Inflammatory macrophage treated with lipopolysaccharide for 1 hour (primary cell): ENCODE data around the gene PPP1R3D.
"Not testable (repeated sequence)": the region's sequence is repeated elsewhere in the genome, so short reads cannot be mapped to it uniquely, and the experiment has no call there.

ENCODE experiments used
- DNase-seq, 2 donors: peaks; one replicate each; pipeline ENCODE4 v3.0.0-alpha.2; 2020 to 2022

Gene PPP1R3D

DNA sequence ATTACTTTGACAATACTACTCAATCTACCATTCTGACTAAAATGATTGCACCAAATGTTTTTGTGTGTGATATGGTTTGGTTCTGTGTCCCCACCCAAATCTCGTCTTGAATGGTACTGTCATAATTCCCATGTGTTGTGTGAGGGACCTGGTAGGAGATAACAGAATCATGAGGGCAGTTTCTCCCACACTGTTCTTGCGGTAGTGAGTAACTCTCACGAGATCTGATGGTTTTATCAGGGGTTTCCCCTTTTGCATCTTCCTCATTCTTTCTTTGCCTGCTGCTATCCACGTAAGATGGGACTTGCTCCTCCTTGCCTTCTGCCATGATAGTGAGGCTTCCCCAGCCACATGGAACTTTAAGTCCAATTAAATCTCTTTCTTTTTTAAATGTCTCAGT is 27.5 kb downstream of the PPP1R3D start:
- peak; percentile 55 to 68 for DNase-seq

DNA sequence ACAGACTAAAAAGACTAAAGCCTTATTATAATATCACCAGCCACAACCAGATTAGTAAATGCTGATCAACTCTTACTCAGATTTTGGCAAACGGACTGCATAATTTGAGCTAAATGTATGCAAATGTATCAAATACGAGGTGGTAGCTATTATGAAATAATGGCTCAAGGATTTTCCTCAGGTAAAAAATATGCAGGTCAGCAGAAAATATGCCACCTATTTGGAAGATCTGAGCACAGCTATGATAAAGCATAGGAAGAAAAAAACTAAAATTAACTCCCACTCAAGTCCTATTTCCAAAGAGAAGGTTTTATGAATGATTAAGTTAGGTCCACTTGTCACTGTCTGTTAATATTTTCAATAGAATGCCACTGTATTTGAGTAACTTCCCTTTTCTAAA is 29.1 kb downstream of the PPP1R3D start:
- no peak for DNase-seq

DNA sequence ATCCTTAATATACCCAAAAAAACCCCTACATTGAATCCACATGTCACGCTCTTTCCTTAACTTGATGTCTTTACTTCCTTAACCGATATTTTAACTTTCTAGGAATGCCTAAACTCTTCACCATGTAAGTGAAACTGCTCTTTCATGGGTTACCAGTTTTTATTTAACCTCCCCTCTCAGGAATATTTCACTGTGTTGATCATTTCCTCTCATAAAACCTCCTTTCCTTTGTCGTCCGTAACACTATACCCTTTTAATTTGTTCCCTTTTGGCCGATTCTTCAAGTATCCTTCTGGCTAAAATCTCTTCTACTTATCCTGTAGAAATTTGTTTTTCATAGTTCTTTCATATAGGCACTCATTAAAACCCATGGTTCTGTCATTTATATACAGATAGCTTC is 31.2 kb downstream of the PPP1R3D start:
- no peak for DNase-seq

DNA sequence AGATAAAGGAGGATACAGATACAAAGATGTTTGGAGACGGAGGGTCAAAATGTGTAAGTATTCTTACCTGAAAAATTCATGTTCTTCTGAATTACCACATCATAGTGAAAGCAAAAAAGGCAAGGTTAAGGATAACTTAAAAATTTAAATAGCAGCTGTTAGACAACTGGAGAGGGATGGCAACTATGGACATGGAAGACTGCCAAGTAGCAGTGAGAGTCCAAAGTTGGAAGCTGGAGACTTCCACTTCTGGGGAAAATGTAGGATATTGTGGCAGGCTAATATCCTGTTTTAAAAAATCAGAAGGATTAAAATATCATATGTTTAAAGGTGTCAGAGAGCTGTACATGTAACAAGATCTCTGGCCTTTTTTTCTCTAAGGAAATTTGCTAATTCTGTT is 36.5 kb downstream of the PPP1R3D start:
- no peak for DNase-seq

DNA sequence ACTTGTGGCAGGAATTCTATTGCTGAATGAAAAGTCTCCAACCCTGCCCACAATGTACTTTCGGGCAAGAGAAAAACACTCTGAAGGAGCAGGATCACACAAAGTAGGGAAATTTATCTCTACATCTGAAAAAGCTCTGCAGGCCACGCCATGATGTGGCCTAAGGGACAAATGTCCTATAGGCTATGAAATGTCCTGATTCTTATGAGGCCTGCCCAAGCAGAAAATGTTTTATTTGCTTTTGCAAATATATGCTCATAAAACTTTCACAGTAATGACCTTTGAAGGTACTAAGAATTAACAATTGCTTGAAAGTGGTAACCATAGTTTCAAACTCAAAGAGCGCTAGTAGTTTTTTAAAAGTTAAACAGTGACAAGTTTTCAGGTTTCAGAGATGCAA is 37.6 kb downstream of the PPP1R3D start:
- no peak for DNase-seq

DNA sequence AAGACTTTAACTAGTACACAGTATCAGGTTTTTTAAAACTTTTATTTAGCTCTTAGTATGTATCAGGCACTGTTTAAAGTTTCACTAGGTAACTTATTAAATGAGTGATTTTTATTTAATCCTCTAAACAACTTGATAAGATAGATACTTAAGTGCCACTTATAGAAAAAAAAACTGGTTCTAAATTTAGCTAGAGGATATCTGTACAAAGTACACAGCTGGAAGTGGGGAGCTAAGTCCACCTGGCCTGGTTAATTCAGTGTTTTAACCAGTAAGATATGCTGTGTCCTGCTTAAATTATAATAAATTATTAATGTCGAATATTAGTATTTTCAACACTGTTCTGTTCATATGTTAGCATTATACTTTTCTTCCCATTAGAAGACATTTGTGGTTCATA is 44.2 kb downstream of the PPP1R3D start:
- no peak for DNase-seq

DNA sequence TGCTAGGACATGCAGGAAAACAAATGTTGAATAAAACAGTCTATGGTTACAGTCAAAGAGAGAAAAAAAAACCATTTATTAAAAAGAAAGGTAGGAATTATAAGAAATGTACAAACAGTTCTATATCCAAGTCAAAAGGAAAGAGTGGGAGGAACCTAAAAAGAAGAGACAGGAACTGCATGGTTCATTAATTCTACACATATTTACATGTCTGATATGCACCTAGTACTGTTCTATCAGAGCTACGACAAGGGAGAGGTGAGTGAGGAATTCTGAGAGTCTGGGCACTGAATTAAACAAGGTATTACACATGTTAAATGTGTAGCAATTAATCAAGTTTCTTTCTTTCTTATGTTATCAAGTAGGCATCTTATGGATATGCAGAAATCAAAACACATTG is 48.5 kb downstream of the PPP1R3D start:
- no peak for DNase-seq

DNA sequence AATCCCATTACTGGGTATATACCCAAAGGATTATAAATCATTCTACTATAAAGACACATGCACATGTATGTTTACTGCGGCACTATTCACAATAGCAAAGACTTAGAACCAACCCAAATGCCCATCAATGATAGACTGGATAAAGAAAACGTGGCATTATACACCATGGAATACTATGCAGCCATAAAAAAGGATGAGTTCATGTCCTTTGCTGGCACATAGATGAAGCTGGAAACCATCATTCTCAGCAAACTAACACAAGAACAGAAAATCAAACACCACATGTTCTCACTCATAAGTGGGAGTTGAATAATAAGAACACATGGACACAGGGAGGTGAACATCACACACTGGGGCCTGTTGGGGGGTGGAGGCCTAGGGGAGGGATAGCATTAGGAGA is 50.1 kb downstream of the PPP1R3D start:
- DNase-seq = not testable (repeated sequence)

DNA sequence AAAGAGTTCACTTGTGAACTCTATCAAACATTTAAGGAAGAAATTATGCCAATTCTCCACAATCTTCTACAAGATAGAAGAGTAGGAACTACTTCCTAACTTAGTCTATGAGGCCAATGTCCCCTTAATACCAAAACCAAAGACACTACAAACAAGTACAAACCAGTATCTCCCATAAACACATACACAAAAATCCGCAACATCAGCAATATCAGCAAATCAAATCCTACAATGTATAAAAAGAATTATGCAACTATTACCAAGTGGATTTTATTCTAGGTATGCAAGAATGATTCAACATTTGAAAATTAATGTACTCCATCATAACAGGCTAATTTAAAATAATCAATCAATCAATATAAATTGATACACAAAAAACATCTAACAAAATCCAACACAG is 52.1 kb downstream of the PPP1R3D start:
- no peak for DNase-seq
